ENCODE measurements around the gene THNSL1. TPM values are rescaled to one million over a fixed set of nuclear protein-coding genes. Genes with fewer than 3 reads are reported as not detected.

The THNSL1 gene
- total and polyA plus RNA-seq, 2 of the 8 experiments (the other 6 are each of a cell fraction or from before 2014, with no cell fraction given) = 1.4 to 3.1 TPM

GRCh38 chr10:25065761-25066476 is 49.5 kb downstream of the THNSL1 start (continued):
- TF ChIP-seq FOSL1 (IDR thresholded peaks at IDR 0.05; ENCODE audit: insufficient read depth, low read depth, low read length) (no peak), PHF8 (conservative IDR thresholded peaks at IDR 0.05; ENCODE audit: low read depth, low read length) (no peak), TEAD4 (IDR thresholded peaks at IDR 0.05; ENCODE audit: low read depth, low read length) (no peak), RBBP5 (IDR thresholded peaks at IDR 0.05; ENCODE audit: borderline replicate concordance, low read depth, low read length) (no peak), ASH2L (IDR thresholded peaks at IDR 0.05; ENCODE audit: low read length) (no peak), SP4 (IDR thresholded peaks at IDR 0.05; ENCODE audit: low read length) (no peak), EP300 (IDR thresholded peaks at IDR 0.05; ENCODE audit: borderline replicate concordance in 1 of 2, low read depth in 2 of 2, low read length in 2 of 2) (no peak), GABPA (IDR thresholded peaks at IDR 0.05; ENCODE audit: borderline replicate concordance, insufficient read depth, low read length) (no peak), CHD1 (IDR thresholded peaks at IDR 0.05; ENCODE audit: low read depth, low read length) (no peak)
